Ishikawa (cell line): Measurements from ENCODE around the gene ADGRL3.

Experiments used
- CEBPB ChIP-seq: IDR thresholded peaks from 2 replicates; pipeline ENCODE4 v1.6.1; 2012
- CREB1 ChIP-seq: IDR thresholded peaks from 2 replicates; pipeline ENCODE4 v1.6.1; 2012; ENCODE audit warnings: low read depth
- EGR1 ChIP-seq: IDR thresholded peaks from 2 replicates; pipeline ENCODE4 v1.6.1; 2012
- EP300 ChIP-seq: IDR thresholded peaks from 2 replicates; pipeline ENCODE4 v1.6.1; 2012; ENCODE audit warnings: borderline replicate concordance
- FOXM1 ChIP-seq: IDR thresholded peaks from 2 replicates; pipeline ENCODE4 v1.6.1; 2012; ENCODE audit warnings: low read depth, borderline replicate concordance
- NFIC ChIP-seq: IDR thresholded peaks from 2 replicates; pipeline ENCODE4 v1.6.1; 2012
- RAD21 ChIP-seq: IDR thresholded peaks from 2 replicates; pipeline ENCODE4 v1.6.1; 2012; ENCODE audit warnings: low read depth
- TAF1 ChIP-seq: IDR thresholded peaks from 2 replicates; pipeline ENCODE4 v1.6.1; 2012; ENCODE audit warnings: low read depth, mild to moderate bottlenecking
- TCF12 ChIP-seq: IDR thresholded peaks from 2 replicates; pipeline ENCODE4 v1.6.1; 2012; ENCODE audit warnings: low read depth
- TEAD4 ChIP-seq: IDR thresholded peaks from 2 replicates; pipeline ENCODE4 v1.6.1; 2012
- YY1 ChIP-seq: IDR thresholded peaks from 2 replicates; pipeline ENCODE4 v1.6.1; 2012; ENCODE audit warnings: low read depth
- ZBTB7A ChIP-seq: IDR thresholded peaks from 2 replicates; pipeline ENCODE4 v1.6.1; 2012; ENCODE audit warnings: low read depth
- TF ChIP-seq, protein P1 (sequence below): IDR thresholded peaks from 2 replicates; pipeline ENCODE4 v1.6.1; 2012
- TF ChIP-seq, protein P2 (sequence below): IDR thresholded peaks from 2 replicates; pipeline ENCODE4 v1.6.1; 2012; ENCODE audit warnings: low read depth, mild to moderate bottlenecking
- TF ChIP-seq, protein P3 (sequence below): IDR thresholded peaks from 2 replicates; pipeline ENCODE4 v1.6.1; 2012

ADGRL3 gene

DNA sequence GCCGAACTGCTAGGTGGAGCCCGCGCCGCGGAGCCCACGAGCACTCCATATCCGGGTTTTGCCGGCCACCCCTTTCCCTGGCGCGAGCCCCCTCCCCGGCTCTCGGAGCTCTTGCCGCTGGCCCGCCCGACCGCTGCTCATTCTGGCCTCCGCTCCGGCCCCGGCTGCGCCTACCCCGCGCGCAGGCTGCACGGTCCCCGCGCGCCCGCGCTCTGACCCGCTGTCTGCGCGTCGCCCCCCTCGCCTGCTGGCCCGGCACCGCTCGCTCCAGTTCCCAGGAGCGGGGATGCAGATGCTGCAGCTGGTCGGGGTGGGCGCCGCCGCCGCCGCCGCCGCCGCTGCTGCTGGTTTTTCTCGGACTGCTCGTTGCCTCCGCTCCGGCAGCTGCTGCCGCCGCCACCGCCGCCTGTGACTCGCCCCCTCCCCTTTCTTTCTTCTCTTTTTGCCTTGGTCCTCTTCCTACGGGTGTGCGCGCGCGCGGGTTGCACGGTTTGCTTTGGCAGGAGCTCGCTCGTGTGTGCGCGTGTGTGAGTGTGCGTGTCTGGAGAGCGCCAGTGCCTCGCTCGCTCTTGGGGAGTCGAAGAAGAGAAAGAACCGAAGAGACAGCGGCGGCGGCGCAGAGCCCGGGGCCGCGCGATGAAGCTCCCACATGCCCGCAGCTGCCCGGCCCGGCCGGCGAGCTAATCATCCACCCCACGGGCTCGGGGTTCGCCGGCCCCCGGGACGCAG lies at the start of gene ADGRL3:
ADGRL3 (plus strand) TSS at position 140 of the 729 bp plus-strand sequence.
- TF ChIP-seq, protein P1, sequence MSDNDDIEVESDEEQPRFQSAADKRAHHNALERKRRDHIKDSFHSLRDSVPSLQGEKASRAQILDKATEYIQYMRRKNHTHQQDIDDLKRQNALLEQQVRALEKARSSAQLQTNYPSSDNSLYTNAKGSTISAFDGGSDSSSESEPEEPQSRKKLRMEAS, result no peak
- TF ChIP-seq ZBTB7A (0 out of 2 replicates have a peak, but pooled peaks have one; percentile 21), EP300 (0 out of 2 replicates have a peak, but pooled peaks have one; percentile 6), FOXM1 (no peak)

DNA sequence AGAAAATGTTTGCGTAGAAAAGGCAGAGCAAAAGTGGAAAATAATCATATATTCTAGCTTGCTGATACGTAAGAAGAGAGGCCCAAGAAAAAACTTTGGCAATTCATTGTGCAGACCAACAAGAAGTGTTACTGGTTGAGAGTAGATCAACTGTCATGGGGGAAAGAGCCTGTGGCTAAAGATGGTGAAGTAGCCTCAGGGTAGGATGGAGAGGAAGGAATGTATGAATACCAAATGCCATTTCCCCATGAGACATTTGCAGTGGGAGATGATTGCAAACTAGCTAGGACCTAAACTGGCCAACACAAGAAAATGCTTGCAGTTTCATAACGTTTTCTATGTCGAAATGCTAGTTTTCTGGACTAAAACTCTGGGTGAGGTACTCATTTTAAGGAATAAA lies 47.7 kb upstream of the ADGRL3 start:
- TF ChIP-seq CEBPB, result no peak
- TF ChIP-seq, protein P1, result no peak
- no peak for TF ChIP-seq TCF12
- TF ChIP-seq TEAD4, result no peak
- TF ChIP-seq ZBTB7A, result no peak
- TF ChIP-seq, protein P2, sequence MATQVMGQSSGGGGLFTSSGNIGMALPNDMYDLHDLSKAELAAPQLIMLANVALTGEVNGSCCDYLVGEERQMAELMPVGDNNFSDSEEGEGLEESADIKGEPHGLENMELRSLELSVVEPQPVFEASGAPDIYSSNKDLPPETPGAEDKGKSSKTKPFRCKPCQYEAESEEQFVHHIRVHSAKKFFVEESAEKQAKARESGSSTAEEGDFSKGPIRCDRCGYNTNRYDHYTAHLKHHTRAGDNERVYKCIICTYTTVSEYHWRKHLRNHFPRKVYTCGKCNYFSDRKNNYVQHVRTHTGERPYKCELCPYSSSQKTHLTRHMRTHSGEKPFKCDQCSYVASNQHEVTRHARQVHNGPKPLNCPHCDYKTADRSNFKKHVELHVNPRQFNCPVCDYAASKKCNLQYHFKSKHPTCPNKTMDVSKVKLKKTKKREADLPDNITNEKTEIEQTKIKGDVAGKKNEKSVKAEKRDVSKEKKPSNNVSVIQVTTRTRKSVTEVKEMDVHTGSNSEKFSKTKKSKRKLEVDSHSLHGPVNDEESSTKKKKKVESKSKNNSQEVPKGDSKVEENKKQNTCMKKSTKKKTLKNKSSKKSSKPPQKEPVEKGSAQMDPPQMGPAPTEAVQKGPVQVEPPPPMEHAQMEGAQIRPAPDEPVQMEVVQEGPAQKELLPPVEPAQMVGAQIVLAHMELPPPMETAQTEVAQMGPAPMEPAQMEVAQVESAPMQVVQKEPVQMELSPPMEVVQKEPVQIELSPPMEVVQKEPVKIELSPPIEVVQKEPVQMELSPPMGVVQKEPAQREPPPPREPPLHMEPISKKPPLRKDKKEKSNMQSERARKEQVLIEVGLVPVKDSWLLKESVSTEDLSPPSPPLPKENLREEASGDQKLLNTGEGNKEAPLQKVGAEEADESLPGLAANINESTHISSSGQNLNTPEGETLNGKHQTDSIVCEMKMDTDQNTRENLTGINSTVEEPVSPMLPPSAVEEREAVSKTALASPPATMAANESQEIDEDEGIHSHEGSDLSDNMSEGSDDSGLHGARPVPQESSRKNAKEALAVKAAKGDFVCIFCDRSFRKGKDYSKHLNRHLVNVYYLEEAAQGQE, result no peak
- TF ChIP-seq NFIC, result no peak
- no peak for TF ChIP-seq YY1
- TF ChIP-seq EGR1, result no peak
- TF ChIP-seq TAF1, result no peak
- TF ChIP-seq, protein P3, sequence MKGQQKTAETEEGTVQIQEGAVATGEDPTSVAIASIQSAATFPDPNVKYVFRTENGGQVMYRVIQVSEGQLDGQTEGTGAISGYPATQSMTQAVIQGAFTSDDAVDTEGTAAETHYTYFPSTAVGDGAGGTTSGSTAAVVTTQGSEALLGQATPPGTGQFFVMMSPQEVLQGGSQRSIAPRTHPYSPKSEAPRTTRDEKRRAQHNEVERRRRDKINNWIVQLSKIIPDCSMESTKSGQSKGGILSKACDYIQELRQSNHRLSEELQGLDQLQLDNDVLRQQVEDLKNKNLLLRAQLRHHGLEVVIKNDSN, result no peak

DNA sequence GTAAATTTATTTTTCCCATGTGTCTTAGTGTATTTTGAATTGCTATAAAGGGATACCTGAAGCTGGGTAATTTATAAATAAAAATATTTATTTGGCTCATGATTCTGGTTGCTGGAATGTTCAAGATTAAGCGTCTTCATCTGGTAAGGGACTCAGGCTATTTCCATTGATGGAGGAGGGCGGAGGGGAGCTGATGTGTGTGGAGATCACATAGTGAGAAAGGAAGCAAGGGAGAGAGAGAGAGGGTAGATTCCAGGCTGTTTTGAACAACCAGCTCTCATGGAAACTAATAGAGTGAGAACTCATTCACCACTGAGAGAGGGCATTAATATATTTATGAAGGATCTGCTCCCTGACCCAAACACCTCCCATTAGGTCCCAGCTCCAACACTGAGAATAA lies 39.6 kb upstream of the ADGRL3 start:
- TF ChIP-seq TEAD4 (no peak), TAF1 (no peak), EP300 (no peak), ZBTB7A (no peak), YY1 (no peak), CEBPB (no peak), NFIC (no peak), EGR1 (no peak), RAD21 (no peak), CREB1 (no peak), FOXM1 (no peak), TCF12 (no peak)
- TF ChIP-seq, protein P3, result no peak
- TF ChIP-seq, protein P1, result no peak
- TF ChIP-seq, protein P2, result no peak

DNA sequence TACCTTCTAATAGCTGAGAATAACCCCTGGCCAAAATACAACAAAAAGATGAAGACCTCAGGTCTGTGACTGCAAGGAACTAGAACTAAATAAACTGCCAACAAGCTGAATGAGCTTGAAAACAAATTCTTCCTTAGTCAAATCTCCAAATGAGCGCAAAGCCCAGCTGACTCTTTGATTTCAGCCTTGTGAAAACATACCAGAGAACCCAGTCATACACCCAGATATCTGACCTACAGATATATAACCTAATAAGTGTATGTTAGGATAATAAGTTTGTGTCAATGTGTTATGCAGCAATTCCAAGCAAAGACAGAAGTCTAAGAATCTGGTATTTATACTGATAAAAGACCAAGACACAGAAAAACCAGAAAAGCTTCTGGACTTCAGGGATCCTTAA lies 38.0 kb upstream of the ADGRL3 start:
- TF ChIP-seq FOXM1 (no peak), ZBTB7A (no peak), CEBPB (no peak), EP300 (no peak), TCF12 (no peak), CREB1 (no peak), RAD21 (no peak), NFIC (no peak), YY1 (no peak), EGR1 (no peak), TAF1 (no peak), TEAD4 (no peak)
- TF ChIP-seq, protein P1, result no peak
- TF ChIP-seq, protein P3, result no peak
- TF ChIP-seq, protein P2, result no peak
